Rectal smooth muscle tissue (tissue), 1 donor: Measurements from ENCODE around the gene VRK3.

Experiments
- H3K27ac ChIP-seq: one replicate; pipeline ENCODE4 v1.7.0; 2013; ENCODE audit warnings: low read depth, low read length, inconsistent platforms
- H3K27me3 ChIP-seq: one replicate; pipeline ENCODE4 v1.7.0; 2013; ENCODE audit warnings: low read length; ENCODE audit not compliant: control insufficient read depth, insufficient read depth
- H3K36me3 ChIP-seq: one replicate; pipeline ENCODE4 v1.7.0; 2013; ENCODE audit warnings: low read length; ENCODE audit not compliant: control insufficient read depth, insufficient read depth
- H3K4me1 ChIP-seq: one replicate; pipeline ENCODE4 v1.7.0; 2013; ENCODE audit warnings: low read length; ENCODE audit not compliant: control insufficient read depth, insufficient read depth
- H3K4me3 ChIP-seq: one replicate; pipeline ENCODE4 v1.7.0; 2013; ENCODE audit warnings: low read length
- H3K9ac ChIP-seq: one replicate; pipeline ENCODE4 v1.7.0; 2013; ENCODE audit warnings: low read length

The VRK3 gene

DNA sequence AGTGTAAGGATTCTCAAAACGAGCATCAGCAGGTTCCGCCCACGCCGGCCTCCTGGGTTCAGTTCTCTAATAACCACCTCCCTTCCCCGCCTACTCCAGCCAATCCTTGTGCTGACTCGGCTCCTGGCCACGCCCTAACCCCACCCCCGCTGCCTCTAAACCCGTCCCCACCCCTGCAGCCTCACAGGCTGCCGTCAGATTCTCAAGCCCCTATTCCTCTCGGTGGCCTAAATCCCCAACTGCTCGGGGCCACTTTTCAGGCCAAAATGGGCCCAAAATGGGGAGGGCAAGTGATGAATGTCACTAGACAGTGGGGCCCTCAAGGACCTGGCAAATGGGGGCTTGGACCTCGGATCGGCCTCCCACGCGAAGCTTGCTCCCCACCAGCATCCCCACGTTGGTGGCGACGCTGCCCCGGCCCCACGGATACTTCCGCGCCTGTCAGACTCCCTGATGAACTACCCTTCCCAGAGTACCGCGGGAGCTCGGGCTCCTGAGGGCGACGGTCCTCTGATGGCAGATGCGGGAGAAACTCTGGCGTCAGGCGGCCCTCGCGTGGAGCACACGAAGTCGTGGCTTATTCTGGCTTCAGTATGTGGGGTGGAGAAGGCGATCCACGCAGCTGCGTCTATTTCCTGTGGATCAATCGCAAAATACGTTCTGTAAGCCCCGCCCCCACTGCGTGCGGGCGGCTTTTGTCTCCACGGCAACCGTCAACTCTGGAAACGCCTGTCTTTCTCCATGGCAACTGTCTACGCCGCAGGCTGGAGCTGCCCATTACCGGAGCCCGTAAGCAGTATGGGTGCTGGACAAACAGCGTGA is 25.4 kb upstream of the VRK3 start:
- Histone ChIP-seq H3K4me1 (no peaks in the 10 kb centered on the region), H3K27me3 (no peaks in the 10 kb centered on the region), H3K4me3 (peak overlapping the region; percentile 75), H3K36me3 (peaks cover 8% of the 10 kb centered on the region), H3K9ac (no peak overlapping the region), H3K27ac (no peak overlapping the region)

DNA sequence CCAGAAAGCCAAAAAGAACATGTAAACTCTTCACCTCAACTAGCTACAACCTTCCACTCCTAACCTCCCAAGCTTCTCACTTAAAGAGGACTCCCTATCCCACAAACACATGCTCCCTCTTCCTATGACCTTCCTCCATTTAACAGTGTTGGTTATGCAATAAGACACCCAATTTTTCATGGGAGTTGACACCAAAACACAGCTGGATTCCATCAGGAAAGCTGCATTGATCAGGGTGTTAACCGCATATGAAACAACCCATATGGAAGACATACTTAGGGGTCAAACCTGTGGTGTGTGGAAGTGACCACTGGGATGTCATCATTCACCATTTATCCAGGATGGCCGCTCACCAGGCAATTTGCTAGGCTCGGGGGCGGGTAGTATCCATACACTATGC is 22.5 kb upstream of the VRK3 start:
- Histone ChIP-seq H3K36me3 (peaks cover 35% of the 10 kb centered on the region), H3K9ac (no peak overlapping the region), H3K4me1 (no peaks in the 10 kb centered on the region), H3K27ac (no peak overlapping the region), H3K27me3 (no peaks in the 10 kb centered on the region), H3K4me3 (no peak overlapping the region)

DNA sequence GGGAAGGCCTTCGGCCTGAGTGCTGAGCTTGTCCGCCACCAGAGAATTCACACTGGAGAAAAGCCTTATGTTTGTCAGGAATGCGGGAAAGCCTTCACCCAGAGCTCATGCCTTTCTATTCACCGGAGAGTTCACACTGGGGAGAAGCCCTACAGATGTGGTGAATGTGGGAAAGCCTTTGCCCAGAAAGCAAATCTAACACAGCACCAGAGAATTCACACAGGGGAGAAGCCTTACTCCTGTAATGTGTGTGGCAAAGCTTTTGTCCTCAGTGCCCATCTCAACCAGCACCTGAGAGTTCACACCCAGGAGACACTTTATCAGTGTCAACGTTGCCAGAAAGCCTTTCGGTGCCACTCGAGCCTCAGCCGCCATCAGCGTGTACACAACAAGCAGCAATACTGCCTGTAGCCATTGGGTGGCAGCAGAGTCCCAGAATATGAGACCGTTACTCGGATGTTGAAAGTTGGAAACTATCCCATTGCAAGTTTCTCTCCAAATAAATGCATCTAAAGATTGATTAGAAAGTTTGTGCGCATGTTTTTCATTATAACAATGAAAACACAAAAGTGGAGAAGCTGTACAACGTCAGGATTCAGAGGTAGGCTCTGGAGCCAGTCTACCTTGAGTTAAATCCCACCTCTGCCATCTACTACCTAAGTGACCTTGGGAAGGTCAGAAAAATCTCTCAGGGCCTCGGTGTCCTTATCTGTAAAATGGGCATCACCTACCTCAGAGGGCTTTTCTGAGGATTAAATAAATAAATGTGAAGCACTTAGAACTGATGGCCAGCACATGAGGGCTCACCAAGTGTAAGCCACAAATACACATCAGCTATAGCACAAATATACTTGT is 21.7 kb upstream of the VRK3 start:
- Histone ChIP-seq H3K9ac (no peak overlapping the region), H3K36me3 (peaks cover 43% of the 10 kb centered on the region), H3K4me1 (no peaks in the 10 kb centered on the region), H3K27me3 (no peaks in the 10 kb centered on the region), H3K4me3 (no peak overlapping the region), H3K27ac (no peak overlapping the region)

DNA sequence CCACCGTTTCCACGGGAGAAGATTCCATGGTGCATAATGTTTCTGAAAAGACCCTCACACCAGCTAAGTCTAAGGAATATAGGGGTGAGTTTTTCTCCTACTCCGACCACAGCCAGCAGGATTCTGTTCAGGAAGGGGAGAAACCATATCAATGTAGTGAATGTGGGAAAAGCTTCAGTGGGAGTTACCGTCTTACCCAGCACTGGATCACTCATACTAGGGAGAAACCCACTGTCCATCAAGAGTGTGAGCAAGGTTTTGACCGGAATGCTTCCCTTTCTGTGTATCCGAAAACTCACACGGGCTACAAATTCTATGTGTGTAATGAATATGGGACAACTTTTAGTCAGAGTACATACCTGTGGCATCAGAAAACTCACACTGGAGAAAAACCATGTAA is 19.8 kb upstream of the VRK3 start:
- no peaks in the 10 kb centered on the region for H3K4me1 ChIP-seq
- no peak overlapping the region for H3K9ac ChIP-seq
- H3K27me3 ChIP-seq, result no peaks in the 10 kb centered on the region
- H3K36me3 ChIP-seq, result peaks cover 55% of the 10 kb centered on the region
- no peak overlapping the region for H3K4me3 ChIP-seq
- H3K27ac ChIP-seq, result no peak overlapping the region

DNA sequence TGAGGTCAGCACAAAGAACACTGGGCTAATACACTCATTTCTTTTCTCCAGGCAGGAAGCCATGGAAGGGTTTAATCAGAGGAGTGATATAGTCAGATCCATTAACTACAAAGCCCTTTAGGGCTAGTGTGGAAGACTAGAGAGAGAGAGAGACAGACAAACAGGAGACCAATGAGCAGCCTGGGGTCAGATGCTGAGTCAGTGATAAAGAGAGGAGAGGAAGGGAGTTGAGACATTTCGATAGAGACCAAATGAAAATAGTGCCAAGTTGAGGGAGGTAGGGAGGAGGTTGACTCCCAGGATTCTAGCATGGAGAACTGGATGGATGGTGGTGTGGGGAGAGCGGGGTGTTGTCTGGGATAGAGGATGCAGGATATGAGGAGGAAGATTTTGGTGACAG is 18.8 kb upstream of the VRK3 start:
- peaks cover 64% of the 10 kb centered on the region for H3K36me3 ChIP-seq
- no peaks in the 10 kb centered on the region for H3K27me3 ChIP-seq
- no peak overlapping the region for H3K9ac ChIP-seq
- H3K27ac ChIP-seq, result no peak overlapping the region
- H3K4me3 ChIP-seq, result no peak overlapping the region
- no peaks in the 10 kb centered on the region for H3K4me1 ChIP-seq

DNA sequence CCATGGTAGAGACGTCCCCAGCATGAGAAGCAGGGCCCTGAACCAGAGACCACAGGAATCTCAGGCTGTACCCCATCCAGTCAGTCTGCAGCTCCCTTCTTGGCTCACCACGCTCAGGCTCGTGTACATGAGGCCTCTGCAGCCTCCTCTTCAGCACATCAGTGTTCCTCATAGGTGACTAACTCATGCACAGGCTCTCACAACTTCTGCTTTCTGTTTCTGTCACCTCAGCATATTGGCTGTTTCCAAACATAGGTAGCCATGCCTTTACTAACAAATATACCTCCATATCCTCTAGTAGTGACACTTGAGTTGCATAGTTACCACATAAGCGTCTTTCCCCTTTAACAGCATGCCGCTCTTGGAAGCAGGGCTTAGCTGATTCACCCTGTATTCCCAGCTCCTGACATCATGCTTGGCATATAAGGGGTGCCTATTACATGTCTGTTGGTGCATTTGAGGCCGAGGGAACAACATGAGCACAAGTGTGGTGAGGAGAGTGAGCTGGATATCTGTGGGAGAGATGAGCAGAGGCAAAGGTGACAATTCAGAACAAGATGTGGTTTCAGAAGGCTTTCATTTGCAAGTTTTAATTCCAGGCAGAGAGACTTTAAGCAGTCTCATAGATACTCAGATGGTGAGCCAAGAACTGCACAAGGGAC is 17.3 kb upstream of the VRK3 start:
- Histone ChIP-seq H3K36me3 (peaks cover 69% of the 10 kb centered on the region), H3K4me3 (no peak overlapping the region), H3K27me3 (no peaks in the 10 kb centered on the region), H3K27ac (no peak overlapping the region), H3K9ac (no peak overlapping the region), H3K4me1 (no peaks in the 10 kb centered on the region)

DNA sequence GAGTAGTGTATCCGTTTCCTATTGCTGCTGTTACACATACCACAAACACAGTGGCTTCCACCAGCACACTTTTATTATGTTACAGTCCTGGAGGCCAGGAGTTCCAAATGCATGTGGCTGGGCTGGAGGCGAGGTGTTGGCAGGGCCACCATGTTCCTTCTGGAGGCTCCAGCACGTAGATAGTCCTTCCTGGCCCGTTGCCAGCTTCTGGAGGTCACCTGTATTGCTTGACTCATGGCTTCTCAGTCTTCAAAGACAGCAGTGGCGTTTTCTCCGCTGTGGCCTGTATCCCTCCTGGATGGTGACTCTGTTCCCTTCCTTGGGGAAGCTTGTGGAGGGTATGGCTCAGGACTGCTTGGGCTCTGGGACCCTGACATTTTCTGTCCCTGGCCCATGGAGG is 15.8 kb upstream of the VRK3 start:
- no peak overlapping the region for H3K4me3 ChIP-seq
- H3K9ac ChIP-seq, result no peak overlapping the region
- no peaks in the 10 kb centered on the region for H3K27me3 ChIP-seq
- H3K27ac ChIP-seq, result no peak overlapping the region
- no peaks in the 10 kb centered on the region for H3K4me1 ChIP-seq
- peaks cover 70% of the 10 kb centered on the region for H3K36me3 ChIP-seq

DNA sequence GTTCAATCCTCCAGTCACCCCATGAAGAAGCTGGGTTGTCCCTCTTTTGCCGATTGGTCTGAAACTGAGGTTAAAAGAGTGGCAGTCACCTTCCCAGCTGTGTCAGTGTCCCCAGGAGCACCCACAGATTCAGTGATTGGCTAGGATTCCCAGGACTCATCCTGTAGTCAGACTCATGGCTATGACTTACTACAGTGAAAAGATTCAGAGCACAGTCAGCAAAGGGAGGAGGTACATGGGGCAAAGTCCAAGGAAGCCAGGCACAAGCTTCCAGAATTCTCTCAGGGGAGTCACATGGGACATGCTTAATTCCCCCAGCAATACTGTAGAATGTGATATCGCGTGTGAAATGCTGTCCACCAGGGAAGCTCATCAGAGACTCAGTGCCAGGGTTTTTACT is 14.8 kb upstream of the VRK3 start:
- Histone ChIP-seq H3K36me3 (peaks cover 61% of the 10 kb centered on the region), H3K27ac (no peak overlapping the region)

DNA sequence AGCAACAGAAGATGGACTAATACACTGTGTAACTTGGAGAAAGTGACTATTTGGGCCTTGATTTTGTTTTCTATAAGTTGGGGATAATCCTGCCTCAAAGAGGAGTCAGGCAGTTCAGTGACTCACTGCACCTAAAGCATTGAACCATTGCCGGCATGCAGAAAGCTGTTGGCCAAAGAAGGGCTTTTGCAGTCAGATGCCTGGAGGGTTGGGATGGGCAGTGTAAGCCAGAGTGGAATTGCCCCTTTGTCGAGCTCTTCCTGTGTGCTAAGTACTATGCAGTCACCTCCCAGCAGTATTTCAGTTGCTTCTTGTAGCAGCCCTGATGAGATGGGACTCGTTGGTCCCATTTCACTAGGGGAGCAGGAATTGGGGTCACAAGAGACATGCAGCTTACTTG is 11.7 kb upstream of the VRK3 start:
- Histone ChIP-seq H3K36me3 (peaks cover 41% of the 10 kb centered on the region), H3K4me3 (no peak overlapping the region), H3K9ac (no peak overlapping the region), H3K4me1 (no peaks in the 10 kb centered on the region), H3K27ac (no peak overlapping the region), H3K27me3 (no peaks in the 10 kb centered on the region)

More for the DNA sequence above, 14.8 kb upstream of the VRK3 start:
- Histone ChIP-seq H3K4me3 (no peak overlapping the region), H3K9ac (no peak overlapping the region), H3K27me3 (no peaks in the 10 kb centered on the region), H3K4me1 (no peaks in the 10 kb centered on the region)

DNA sequence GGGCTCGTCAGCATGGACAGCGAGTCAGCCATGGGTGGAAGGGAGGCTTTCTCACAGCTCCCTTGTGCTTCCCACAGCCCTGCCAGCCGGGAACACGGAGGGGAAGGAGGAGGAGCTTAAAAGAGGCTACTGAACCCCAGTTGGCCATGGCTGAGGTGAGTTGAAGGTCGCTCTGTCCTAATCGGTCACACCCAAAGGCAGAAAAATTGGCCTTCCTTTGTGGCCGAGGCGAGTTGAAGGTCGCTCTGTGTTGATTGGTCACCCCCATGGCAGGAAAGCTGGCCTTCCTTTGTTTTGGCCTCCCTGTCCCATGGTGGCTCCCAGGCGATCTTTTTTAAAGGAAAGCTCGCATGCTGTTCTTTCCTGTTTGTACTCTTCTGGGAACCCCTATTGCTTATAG is 5.8 kb upstream of the VRK3 start:
- Histone ChIP-seq H3K36me3 (peaks cover 7% of the 10 kb centered on the region), H3K27ac (no peak overlapping the region), H3K27me3 (no peaks in the 10 kb centered on the region), H3K4me3 (no peak overlapping the region), H3K9ac (no peak overlapping the region), H3K4me1 (no peaks in the 10 kb centered on the region)

DNA sequence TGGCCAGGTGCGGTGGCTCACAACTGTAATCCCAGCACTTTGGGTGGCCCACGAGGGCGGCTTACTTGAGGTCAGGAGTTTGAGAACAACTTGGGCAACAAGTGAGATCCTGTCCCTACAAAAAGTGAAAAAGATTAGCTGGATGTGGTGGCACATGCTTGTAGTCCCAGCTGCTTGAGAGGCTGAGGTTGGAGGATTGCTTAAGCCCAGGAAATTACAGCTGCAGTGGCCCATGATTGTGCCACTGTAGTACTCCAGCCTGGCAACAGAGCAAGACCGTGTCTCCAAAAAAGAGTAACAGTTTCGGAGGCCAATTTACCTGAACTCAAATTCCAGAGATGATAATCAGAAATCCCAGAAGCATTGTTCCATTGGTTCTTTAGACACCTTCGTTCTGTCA is 5.1 kb upstream of the VRK3 start:
- Histone ChIP-seq H3K27ac (no peak overlapping the region), H3K27me3 (no peaks in the 10 kb centered on the region), H3K4me1 (no peaks in the 10 kb centered on the region), H3K36me3 (peaks cover 7% of the 10 kb centered on the region), H3K9ac (no peak overlapping the region), H3K4me3 (no peak overlapping the region)

DNA sequence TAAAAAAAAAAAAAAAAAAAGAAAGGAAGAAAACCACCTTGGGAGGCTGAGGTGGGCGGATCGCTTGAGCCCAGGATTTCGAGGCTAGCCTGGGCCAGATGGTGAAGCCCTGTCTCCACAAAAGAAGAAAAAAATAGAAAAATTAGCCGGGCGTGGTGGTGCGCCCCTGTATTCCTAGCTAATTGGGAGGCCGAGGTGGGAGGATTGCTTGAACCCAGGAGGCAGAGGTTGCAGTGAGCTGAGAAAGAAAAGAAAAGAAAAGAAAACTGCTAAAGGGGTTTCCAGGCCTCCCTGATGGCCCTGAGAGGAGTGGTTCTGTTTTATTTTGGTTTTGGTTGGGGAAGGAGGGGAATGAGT is 1.4 kb upstream of the VRK3 start:
- Histone ChIP-seq H3K27ac (no peak overlapping the region), H3K9ac (no peak overlapping the region)

More for the DNA sequence above, 1.4 kb upstream of the VRK3 start:
- peak overlapping the region; percentile 99 for H3K4me3 ChIP-seq
- H3K36me3 ChIP-seq, result no peaks in the 10 kb centered on the region
- peaks cover 5% of the 10 kb centered on the region for H3K4me1 ChIP-seq
- no peaks in the 10 kb centered on the region for H3K27me3 ChIP-seq
